Fibroblast of villous mesenchyme (primary cell): ENCODE measurements around the gene C11orf68. TPM values are rescaled to one million over a fixed set of nuclear protein-coding genes. Genes with fewer than 3 reads are reported as not detected.
A peak's percentile ranks its signal among the peaks of the same experiment; 100 is the strongest.

Experiments used
- DNase-seq: peaks from one replicate; pipeline ENCODE4 v3.0.0-alpha.2; 2010; ENCODE audit warnings: low read depth
- H3K4me3 ChIP-seq: 2 replicates; pipeline ENCODE4 v1.5.1; 2011; ENCODE audit warnings: low read depth, mild to moderate bottlenecking, low read length
- CTCF ChIP-seq: IDR thresholded peaks from 2 replicates; pipeline ENCODE4 v1.5.1; 2012; ENCODE audit warnings: low read depth, mild to moderate bottlenecking, low read length; ENCODE audit not compliant: insufficient read depth
- total RNA-seq: library from RNA; depleted of rRNA; stranded (reverse); fragments of >200 nt; gene quantifications from 2 replicates; pipeline ENCODE4 v1.2.3, GENCODE V29; 2012

Gene C11orf68
- total RNA-seq, 1 donor = 31.5 TPM

DNA sequence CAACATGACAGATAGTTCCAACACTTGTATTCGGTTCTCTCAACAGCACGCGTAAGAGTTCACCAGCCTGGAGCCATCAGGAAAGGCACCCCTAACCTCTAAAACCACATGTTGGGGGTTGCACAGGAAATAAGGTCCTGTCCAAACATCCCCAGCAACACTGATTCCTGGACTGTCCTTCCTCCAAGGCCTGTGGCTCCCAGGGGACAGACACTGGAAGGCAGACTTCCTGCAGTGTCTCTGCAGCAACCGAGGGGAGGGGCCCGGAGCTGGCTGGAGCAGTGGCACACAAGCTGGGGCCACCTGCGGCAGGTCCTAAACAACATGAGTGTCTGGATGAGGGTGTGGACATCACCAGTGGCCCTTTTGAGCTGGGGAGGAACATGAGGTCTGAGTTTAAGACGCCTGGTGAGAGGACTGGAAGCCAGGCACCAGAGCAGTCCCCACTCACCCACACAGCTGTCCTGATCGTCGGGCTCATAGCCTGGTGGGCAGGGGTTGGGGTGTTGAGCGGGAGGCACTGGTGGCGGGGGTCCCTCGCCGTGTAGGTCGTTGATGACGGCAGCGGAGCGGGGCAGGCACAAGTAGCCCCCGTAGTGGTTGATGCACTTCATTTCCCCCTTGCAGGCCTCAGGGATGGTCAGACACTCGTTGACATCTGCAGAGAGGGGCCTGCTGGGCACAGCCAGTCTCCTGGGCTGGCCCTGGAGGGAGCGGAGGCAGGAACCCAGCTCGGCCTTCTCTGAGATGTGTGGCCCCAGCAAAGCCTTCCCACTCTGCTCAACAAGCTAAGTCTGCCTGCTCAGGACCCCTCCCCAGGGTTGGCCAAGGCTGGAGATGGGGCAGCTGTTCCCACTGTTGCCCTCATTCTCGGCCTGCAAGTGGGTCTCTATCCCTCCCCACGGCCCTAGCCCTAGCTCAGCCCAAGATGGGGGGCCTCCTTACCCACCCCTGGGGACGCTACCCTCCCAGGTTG lies 47.9 kb downstream of the C11orf68 start:
- DNase-seq = no peak
- peak overlapping the region; percentile 72 for H3K4me3 ChIP-seq
- TF ChIP-seq CTCF = no peak

DNA sequence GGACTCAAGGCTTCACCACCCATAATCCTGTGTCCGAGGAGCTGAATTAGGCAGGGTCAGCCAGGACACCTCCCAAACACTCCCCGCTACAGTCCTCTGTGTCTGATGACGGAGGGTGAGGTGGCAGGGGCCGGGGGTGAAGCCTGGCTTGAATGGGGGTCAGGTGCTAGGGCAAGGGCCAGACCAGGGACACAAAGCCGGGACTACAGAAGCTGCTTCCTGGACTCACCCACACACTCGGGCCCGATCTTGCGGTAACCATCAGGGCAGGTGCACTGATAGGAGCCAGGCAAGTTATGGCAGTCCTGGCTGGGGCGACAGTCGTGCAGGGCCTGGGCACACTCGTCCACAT lies 48.6 kb downstream of the C11orf68 start:
- DNase-seq = no peak
- H3K4me3 ChIP-seq = no peak overlapping the region
- TF ChIP-seq CTCF = no peak

DNA sequence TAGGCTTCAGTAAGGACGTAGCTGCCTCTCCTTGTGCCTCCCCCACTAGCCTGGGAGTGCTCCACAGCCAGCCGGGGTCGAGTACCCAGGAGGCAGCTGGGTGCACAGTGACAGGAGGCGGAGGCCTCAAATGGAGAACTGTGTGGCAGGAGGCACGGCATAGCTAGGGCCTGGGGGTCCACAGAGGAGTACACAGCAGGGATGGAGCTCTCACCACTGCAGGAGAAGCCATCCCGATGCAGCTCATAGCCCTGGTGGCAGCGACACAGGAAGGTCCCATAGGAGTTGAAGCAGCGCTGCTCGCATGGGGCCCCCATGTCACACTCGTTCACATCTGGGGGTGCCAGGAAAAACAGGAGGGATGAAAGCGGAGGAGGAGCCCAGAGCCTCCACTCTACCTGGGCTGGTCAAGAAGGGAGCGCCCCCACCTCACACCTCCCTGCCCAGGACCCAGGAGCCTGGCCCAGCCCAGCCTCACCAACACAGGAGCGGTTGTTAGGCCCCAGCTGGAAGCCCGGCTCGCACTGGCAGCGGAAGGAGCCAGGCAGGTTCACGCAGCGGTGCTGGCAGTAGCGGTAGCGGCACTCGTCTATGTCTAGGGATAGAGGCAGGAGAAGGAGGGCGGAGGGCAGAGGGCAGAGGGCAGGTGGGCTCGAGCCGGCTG lies 49.1 kb downstream of the C11orf68 start:
- H3K4me3 ChIP-seq = no peak overlapping the region
- no peak for DNase-seq
- no peak for TF ChIP-seq CTCF

GRCh38 chr11:65868907-65869306 lies 50.0 kb downstream of the C11orf68 start:
- H3K4me3 ChIP-seq = no peak overlapping the region
- TF ChIP-seq CTCF = no peak
- no peak for DNase-seq

DNA sequence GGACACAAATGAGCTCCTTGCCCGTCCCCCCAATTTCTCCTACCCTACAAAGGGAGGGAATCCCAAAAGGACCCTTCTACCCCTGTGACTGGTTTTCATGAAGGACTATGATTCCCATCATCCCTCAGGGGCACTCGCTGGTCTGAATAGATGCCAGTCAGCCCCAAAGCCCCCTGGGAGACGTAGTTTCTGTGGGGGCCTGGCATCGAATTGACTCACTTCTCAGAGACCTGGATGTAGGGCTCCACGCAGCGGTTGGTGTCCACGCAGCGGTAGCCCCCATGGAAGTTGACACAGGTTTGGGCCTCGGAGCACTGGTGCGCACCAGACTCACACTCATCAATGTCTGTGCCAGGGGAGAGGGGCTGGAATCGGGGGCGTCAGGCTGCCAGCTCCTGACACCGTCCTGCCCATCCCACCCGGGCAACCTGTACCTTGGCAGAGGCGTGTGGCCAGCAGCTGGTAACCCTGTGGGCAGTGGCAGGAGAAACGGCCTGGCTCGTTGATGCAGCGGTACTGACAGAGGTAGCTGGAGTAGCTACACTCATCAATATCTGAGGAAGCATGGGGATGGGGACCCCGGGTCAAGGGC lies 50.7 kb downstream of the C11orf68 start:
- no peak for DNase-seq
- no peak for TF ChIP-seq CTCF
- H3K4me3 ChIP-seq = no peak overlapping the region

DNA sequence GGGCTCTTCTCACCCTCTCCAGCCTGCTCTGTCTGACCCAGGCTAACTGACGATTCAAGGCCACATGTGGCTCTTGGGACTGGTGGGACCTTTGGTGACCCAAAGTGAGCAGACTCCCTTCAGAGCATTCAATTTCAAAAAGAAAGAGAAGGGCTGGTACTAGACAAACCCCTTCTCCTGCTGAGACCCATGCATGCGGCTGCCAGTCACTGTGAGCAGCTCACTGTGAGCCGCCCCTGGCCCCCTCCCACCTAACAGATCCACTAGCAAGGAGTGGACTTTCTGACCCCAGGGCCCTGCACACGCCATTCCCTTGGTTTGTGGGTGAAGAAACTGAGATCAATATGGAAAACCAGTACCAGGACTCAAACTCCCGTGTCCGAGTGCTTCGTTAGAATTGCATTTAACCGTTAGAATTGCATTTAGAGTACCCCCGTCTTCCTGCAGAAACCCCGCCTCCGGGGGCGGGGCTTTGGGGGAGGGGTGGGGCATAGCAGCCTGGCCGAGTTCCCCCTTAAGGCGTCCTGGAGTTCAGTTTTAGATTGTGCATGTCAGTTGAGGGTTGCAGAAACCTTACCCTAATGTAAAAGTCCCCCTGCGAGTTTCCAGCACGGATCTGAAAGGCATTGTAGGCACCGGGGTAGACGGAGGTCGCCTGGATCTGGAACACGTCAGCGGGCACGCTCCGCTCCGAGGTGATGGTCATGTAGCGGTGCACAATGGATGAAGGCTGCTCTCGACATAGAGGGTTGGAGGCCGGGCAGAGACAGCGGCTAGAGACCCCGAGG lies 51.4 kb downstream of the C11orf68 start:
- TF ChIP-seq CTCF = no peak
- no peak for DNase-seq

More for the DNA sequence above, 51.4 kb downstream of the C11orf68 start:
- H3K4me3 ChIP-seq = no peak overlapping the region
